ENCODE results near the gene PHKG2. TPM values are rescaled to one million over a fixed set of nuclear protein-coding genes. Genes with fewer than 3 reads are reported as not detected.

Gene PHKG2
- total RNA-seq, 4 donors from 2014 or later: 38.9 to 94.1 (median 57.7) TPM

DNA sequence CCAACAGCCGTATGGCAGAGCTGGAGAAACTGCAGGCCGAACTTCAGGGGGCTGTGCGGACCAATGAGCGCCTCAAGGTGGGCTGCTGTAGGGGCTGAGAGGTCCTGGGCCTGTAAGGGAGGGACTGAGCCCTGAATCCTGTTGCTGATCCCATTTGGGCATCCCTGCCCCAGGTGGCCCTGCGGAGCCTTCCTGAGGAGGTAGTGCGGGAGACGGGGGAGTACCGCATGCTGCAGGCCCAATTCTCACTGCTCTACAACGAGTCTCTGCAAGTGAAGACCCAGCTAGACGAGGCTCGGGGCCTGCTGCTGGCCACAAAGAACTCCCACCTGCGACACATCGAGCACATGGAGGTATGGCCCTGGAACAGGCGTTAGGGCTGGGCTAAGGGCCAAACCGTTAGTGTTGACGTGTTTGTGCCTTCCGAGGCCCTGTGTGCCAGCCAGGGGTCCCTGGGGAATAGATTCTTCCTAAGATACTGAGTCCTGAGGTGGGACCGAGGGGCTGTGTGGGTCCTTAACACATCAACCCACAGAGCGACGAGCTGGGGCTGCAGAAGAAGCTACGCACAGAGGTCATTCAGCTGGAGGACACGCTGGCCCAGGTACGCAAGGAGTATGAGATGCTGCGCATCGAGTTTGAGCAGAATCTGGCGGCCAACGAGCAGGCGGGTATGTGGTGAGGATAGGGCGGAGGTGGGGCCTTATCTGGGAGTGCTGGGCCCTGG, 18.1 kb downstream of the PHKG2 start:
- H3K36me3 ChIP-seq: peaks cover 0 to 78% (median 6%) of the 10 kb centered on the region in 3 donors
- DNase-seq: no peak

DNA sequence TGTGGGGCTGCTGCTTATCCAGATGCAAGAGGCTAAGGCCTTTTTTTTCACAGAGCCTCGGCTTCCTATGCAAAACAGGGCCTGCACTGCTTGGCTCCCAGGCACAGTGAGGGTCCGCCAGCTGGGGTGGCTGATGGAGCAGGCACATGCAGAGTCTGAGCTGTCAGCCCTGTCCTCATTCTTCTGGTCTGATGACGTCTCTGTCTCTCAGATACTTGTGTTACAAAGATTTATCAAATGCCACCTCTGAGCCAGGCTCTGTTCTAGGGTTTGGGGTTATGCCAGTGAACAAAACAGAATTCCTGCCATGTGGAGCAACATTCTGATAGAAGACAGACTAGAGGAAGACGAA, 18.7 kb downstream of the PHKG2 start:
- TF ChIP-seq, protein P1, sequence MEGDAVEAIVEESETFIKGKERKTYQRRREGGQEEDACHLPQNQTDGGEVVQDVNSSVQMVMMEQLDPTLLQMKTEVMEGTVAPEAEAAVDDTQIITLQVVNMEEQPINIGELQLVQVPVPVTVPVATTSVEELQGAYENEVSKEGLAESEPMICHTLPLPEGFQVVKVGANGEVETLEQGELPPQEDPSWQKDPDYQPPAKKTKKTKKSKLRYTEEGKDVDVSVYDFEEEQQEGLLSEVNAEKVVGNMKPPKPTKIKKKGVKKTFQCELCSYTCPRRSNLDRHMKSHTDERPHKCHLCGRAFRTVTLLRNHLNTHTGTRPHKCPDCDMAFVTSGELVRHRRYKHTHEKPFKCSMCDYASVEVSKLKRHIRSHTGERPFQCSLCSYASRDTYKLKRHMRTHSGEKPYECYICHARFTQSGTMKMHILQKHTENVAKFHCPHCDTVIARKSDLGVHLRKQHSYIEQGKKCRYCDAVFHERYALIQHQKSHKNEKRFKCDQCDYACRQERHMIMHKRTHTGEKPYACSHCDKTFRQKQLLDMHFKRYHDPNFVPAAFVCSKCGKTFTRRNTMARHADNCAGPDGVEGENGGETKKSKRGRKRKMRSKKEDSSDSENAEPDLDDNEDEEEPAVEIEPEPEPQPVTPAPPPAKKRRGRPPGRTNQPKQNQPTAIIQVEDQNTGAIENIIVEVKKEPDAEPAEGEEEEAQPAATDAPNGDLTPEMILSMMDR (IDR thresholded peaks at IDR 0.05): no peak
- no peak for TF ChIP-seq POLR2A (IDR thresholded peaks at IDR 0.05)
- no peak for DNase-seq
- Histone ChIP-seq H3K27ac (no peak overlapping the region), H3K4me3 (no peak overlapping the region), H3K9me3 (no peaks in the 10 kb centered on the region), H3K4me1 (peaks cover 0 to 16% (median 11%) of the 10 kb centered on the region in 4 donors), H3K36me3 (peaks cover 0 to 84% (median 6%) of the 10 kb centered on the region in 3 donors), H3K27me3 (no peaks in the 10 kb centered on the region)

More for the DNA sequence above, 18.1 kb downstream of the PHKG2 start:
- Histone ChIP-seq H3K9me3 (no peaks in the 10 kb centered on the region), H3K4me1 (peaks cover 0 to 18% (median 11%) of the 10 kb centered on the region in 4 donors), H3K4me3 (no peak overlapping the region), H3K27ac (no peak overlapping the region), H3K27me3 (no peaks in the 10 kb centered on the region)
- TF ChIP-seq POLR2A (IDR thresholded peaks at IDR 0.05): no peak
- TF ChIP-seq, protein P1 (IDR thresholded peaks at IDR 0.05): no peak

DNA sequence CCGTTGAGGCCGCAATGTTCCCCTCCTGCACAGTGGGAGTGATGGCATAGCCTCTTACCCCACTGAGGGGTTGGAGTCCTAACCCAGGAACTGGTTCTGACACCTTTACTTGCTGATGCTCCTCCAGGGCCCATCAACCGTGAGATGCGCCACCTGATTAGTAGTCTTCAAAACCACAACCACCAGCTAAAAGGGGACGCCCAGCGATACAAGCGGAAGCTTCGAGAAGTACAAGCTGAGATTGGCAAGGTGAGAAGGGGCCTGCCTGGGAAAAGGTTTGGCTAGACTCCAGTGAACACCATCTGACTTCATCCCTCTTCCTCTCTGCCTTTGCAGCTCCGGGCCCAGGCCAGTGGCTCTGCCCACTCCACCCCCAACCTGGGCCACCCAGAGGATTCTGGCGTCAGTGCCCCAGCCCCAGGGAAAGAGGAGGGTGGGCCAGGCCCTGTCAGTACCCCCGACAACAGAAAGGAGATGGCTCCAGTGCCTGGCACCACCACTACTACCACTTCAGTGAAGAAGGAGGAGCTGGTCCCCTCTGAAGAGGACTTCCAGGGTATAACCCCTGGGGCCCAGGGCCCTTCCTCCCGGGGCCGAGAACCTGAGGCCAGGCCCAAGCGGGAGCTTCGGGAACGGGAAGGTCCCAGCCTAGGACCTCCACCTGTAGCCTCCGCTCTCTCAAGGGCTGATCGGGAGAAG, 19.7 kb downstream of the PHKG2 start:
- Histone ChIP-seq H3K4me3 (no peak overlapping the region), H3K4me1 (peaks cover 0 to 13% (median 8%) of the 10 kb centered on the region in 4 donors), H3K9me3 (no peaks in the 10 kb centered on the region), H3K27me3 (no peaks in the 10 kb centered on the region), H3K27ac (peak overlapping the region in 1 of 4 donors; percentile 11), H3K36me3 (peaks cover 0 to 94% (median 6%) of the 10 kb centered on the region in 3 donors)
- TF ChIP-seq, protein P1 (IDR thresholded peaks at IDR 0.05): no peak
- TF ChIP-seq POLR2A (IDR thresholded peaks at IDR 0.05): no peak
- peak; percentile 47 to 74 (median 67) for DNase-seq

DNA sequence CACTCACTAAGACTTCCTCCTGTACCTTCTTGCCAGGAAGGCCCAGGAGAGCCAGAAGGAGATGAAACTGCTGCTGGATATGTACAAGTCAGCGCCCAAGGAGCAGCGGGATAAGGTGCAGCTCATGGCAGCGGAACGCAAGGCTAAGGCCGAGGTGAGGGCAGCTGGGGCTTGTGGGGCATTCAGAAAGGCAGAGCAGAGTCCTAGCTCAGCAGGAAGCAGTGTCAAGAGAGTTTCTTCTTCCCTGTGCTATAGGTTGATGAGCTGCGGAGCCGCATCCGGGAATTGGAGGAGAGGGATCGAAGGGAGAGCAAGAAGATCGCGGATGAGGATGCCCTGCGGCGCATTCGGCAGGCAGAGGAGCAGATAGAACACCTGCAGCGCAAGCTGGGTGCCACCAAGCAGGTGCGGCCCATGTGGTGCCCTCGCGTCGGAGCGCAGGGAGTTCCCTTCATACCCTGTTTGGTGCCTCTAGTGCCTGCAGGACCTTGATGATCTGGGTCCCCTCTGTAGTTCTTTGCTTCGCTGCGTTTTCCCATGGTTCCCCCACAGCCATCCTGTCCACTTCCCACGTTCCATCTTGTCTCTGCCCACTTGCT, 20.5 kb downstream of the PHKG2 start:
- no peaks in the 10 kb centered on the region for H3K27me3 ChIP-seq
- no peak for DNase-seq
- H3K9me3 ChIP-seq: no peaks in the 10 kb centered on the region
- H3K4me1 ChIP-seq: peaks cover 0 to 5% (median under 1%) of the 10 kb centered on the region in 4 donors
- peaks cover 0 to 100% (median 6%) of the 10 kb centered on the region in 3 donors for H3K36me3 ChIP-seq
- H3K27ac ChIP-seq: no peak overlapping the region
- no peak overlapping the region for H3K4me3 ChIP-seq
- TF ChIP-seq, protein P1 (IDR thresholded peaks at IDR 0.05): no peak
- no peak for TF ChIP-seq POLR2A (IDR thresholded peaks at IDR 0.05)

DNA sequence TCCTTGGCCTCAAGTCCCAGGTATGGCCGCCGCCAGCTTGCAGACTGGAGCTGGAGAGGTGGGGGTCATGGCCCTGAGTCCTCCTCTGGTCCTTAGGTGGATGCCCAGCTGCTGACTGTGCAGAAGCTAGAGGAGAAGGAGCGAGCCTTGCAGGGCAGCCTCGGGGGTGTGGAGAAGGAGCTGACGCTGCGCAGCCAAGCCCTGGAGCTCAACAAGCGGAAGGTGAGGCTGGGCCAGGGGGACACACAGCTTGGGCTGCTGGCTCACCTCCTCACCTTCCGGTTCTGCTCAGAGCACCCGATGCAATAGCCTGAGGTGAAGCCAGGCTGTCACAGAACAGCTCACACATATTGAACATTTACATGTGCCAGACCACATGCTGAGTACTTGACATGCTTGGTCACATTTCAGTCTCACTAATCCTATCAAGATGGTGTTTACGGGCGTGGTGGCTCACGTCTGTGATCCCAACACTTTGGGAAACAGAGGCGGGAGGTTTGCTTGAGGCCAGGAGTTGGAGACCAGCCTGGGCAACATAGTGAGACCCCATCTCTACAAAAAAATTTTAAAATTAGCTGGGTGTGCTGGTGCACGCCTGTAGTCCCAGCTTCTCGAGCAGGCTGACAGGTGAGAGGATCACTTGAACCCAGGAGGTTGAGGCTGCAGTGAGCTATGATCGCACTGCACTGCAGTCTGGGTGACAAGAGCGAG, 21.3 kb downstream of the PHKG2 start:
- peaks cover 0 to 3% (median 0%) of the 10 kb centered on the region in 4 donors for H3K4me1 ChIP-seq
- H3K27me3 ChIP-seq: no peaks in the 10 kb centered on the region
- no peak for TF ChIP-seq POLR2A (IDR thresholded peaks at IDR 0.05)
- TF ChIP-seq, protein P1 (IDR thresholded peaks at IDR 0.05): no peak
- no peaks in the 10 kb centered on the region for H3K9me3 ChIP-seq
- no peak overlapping the region for H3K4me3 ChIP-seq
- no peak overlapping the region for H3K27ac ChIP-seq
- DNase-seq: peak in 2 of 3 donors; percentile 49 to 70
- H3K36me3 ChIP-seq: peaks cover 0 to 100% (median 6%) of the 10 kb centered on the region in 3 donors

All from Peyer's patch (tissue), 4 donors.